Inflammatory macrophage treated with lipopolysaccharide for 1 hour (primary cell): ENCODE results near the gene PTPN13.

ENCODE experiments used
- DNase-seq, 2 donors: peaks; one replicate each; pipeline ENCODE4 v3.0.0-alpha.2; 2020 to 2022

PTPN13 gene, protein sequence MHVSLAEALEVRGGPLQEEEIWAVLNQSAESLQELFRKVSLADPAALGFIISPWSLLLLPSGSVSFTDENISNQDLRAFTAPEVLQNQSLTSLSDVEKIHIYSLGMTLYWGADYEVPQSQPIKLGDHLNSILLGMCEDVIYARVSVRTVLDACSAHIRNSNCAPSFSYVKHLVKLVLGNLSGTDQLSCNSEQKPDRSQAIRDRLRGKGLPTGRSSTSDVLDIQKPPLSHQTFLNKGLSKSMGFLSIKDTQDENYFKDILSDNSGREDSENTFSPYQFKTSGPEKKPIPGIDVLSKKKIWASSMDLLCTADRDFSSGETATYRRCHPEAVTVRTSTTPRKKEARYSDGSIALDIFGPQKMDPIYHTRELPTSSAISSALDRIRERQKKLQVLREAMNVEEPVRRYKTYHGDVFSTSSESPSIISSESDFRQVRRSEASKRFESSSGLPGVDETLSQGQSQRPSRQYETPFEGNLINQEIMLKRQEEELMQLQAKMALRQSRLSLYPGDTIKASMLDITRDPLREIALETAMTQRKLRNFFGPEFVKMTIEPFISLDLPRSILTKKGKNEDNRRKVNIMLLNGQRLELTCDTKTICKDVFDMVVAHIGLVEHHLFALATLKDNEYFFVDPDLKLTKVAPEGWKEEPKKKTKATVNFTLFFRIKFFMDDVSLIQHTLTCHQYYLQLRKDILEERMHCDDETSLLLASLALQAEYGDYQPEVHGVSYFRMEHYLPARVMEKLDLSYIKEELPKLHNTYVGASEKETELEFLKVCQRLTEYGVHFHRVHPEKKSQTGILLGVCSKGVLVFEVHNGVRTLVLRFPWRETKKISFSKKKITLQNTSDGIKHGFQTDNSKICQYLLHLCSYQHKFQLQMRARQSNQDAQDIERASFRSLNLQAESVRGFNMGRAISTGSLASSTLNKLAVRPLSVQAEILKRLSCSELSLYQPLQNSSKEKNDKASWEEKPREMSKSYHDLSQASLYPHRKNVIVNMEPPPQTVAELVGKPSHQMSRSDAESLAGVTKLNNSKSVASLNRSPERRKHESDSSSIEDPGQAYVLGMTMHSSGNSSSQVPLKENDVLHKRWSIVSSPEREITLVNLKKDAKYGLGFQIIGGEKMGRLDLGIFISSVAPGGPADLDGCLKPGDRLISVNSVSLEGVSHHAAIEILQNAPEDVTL (N-terminal part only)

DNA sequence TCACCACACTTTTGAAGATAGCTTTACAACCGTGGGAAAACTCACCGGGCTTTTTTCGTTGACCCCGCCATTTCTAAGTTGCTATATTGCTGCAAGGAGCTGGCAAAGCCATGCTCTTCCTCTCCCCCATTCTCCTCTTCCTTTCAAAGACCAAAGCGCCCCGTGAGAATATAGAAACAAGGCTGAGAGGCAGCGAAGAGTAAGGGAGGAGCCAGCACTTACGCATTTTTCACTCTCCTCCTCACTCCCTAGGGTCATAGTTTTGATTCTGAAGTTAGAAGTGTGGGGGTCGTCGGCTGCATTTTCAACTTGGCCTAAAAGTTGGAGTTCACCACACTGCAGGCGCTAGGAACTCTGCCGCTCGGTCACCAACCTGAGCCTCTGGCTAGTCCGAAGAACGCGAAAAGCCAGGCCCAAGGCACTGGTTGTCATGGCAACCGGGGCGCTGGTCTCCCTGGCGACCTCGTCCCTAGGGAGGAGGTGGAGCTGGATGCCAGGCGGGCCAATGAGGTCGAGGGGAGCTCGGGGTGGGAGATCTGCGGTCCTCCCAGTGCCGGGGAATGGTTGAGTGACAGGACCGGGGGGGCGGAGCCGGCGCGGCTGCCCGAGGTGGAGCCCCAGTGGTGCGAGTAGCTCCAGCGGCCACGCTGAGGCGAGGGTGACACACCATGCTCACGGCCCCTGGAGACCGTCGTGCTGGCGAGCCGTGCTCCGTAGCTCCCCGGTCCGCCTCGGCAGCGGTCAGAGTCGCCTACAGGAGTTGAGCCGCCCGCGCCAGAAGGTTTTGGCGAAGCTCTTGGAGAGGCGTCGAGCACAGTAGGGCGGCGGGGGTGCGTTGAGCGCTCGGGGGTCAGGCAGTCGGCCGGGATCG, at the start of gene PTPN13:
Gene PTPN13 (plus strand): TSS at position 628 of the 871 bp plus-strand sequence. CDS start 40,942 bp downstream, outside the sequence.
- peak; percentile 86 to 93 for DNase-seq

DNA sequence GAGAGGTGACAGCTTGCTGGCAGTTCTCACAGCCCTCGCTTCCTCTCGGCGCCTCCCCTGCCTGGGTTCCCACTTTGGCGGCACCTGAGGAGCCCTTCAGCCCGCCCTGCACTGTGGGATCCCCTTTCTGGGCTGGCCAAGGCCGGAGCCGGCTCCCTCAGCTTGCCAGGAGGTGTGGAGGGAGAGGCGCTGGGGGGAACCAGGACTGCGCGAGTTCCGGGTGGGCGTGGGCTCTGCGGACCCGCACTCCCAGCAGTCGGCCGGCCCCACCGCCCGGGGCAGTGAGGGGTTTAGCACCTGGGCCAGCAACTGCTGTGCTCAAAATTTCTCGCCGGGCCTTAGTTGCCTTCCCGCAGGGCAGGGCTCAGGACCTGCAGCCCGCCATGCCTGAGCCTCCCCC, 47.0 kb upstream of the PTPN13 start:
- DNase-seq = no peak

DNA sequence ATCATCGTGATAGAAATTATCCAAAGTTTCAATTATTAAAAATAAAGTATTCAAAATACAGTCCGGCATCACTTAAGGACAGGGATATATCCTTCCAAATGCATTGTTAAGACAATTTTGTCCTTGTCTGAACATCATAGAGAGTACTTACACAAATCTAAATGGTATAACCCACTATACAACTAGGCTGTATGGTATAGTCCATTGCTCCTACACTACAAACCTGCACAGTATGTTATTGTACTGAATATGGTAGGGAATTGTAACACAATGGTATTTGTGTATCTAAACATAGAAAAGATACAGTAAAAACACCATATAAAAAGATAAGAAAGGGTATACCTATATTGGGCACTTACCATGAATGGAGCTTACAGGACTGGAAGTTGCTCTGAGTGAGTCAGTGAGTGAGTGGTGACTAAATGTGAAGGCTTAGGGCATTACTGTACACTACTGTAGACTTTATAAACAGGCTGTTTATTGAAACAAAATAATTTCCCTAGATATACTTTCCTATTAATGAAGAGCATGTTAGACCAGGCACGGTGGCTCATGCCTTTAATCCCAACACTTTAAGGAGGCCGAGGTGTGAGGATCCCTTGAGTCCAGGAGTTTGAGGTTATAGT, 44.8 kb upstream of the PTPN13 start:
- no peak for DNase-seq

DNA sequence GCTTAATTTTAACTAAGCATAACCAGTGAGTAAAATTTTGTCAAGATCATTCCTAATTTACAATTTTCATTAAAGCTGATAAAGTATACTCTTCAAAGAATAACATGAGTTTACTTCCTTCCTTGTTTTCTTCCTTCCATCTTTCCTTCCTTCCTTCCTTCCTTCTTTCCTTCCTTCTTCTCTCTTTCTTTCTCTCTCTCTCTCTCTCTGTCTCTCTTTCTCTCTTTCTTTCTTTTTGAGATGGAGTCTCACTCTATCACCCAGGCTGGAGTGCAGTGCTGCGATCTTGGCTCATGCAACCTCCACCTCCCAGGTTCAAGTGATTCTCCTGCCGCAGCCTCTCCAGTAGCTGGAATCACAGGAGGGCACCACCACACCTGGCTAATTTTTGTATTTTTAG, 42.7 kb upstream of the PTPN13 start:
- no peak for DNase-seq

DNA sequence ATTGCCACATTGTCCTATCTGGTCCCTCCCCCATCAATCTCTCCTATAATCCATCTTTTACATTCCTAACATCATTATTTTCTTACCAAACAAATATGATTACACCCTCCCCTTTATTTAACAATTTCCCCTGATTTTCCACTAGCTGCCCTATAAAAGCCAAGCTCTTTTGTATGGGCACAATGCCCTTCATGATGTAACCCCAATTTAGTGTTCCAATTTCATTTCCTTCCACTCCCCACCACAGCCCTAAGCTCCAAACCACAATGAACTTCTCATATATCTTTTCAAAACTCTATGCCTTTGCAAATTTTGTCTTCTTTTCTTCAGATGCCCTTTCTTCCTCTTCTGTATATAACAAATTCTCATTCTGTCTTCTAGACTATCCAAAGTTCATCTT, 39.5 kb upstream of the PTPN13 start:
- peak; percentile 10 to 57 for DNase-seq

DNA sequence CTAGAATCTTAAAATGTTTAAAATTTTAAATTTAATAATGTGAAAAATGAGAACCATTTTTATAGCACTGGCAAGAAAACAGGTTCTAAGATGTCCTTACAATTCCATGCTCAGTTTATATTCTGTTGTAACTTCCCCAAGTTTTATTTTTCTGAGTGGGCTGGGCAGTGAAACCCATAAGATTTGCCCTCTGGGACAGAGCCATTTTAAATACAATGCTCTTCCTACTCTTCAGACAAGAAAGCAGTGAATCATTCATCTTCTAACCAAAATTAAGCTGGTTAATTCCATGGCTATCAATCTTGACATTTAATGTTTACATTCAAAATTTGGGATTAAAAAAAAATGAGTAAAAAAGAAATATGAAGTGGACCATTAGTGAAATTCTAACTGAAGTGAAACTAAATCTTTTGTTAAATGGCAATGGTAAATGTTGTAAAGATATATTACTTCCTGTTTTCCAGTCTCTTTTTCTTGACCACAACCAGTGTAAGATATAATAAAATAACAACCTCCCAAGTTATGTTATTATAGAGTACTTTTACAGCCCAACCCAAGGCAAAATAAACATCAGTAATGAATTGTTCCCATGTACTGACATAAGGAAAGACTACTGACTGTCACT, 37.2 kb upstream of the PTPN13 start:
- peak; percentile 58 to 70 for DNase-seq

DNA sequence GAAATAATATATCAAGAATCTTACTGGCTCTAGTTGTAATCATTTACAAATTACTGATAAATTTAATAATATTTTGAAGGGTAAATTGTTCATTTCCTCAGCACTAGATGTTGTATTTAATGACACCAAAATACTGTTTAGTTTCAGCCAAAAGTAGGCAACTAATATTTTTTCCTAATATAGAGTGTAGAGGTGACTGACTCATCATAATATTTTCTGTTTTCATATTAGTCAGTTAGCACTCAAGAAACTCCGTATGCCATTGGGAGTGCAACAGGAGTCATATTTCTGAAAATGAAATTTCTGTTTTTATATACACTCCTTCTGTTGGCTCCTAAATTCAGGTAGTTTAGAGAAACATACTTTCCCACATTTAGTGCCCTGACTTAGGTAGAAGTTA, 36.6 kb upstream of the PTPN13 start:
- DNase-seq = no peak

DNA sequence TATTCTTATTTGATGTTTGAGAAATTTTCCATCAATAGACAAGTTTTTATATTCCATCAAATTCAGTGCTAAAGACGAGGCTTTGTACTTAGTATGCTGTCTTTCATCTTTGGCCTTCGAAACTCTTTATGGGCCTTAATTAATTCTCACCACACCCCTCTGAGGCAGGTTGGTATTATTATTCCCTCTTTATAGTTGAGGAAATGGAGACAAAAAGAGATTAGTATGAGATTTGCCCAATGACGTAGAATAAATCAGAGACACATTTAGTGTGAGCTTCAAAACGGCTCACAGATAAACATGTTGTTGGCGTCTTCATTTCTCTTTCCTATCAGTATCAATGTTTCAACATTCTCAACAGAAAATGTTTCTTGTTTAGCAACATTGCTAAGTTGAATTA, 35.9 kb upstream of the PTPN13 start:
- no peak for DNase-seq

DNA sequence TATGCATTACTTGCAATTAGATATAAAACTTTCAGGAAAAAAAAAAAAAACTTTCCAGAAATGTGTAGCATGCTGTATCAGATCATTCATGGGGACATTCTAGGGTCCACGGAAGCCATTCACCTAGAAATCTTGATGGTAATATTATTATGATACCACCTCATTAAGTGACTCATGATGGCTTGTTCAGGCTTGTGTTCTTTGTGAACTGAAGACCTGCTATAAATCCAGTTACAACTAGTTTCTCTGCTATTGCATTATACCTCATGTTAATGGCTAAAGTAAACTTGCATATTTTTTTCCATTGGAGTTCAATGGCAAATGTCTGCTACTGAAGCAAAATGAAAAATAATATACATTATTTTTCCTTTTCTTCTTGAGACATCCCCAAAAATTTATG, 35.3 kb upstream of the PTPN13 start:
- no peak for DNase-seq

DNA sequence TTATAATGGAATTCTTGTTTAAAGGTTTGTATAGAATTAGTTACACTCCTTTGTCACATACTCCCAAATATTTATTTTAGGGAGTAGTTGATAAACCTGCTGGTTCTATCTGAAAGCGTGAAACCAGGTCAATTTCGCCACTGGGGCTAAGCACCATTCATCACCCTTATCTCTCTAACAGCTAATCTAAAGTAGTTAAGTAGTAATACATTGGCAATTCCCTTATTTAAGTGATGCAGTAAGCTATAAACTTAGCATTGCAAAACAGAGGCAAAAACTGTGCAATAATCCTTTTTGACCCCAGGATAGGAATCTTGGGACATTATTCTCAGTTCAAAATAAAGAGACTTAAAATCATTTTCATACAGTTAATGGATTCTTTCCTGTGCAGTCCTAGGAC, 33.7 kb upstream of the PTPN13 start:
- no peak for DNase-seq

DNA sequence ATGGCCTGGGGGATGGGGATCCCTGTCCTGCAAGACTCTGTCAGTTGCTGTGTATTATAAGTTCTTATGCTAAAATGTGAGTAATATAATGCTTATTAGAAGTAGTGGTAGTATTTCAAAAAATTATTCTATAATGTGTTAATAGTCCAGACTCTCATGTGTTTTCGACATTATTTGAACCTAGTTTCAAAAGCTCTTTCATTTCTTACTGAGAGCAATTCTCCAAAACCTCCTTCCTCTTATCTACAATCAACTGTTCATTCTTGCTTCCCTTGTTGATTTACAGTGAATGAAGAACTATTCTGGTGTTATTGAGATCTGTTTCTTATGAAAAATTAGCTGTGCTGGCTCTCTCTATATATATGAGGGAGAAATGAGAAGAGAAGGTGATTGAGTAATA, 32.9 kb upstream of the PTPN13 start:
- DNase-seq = no peak

DNA sequence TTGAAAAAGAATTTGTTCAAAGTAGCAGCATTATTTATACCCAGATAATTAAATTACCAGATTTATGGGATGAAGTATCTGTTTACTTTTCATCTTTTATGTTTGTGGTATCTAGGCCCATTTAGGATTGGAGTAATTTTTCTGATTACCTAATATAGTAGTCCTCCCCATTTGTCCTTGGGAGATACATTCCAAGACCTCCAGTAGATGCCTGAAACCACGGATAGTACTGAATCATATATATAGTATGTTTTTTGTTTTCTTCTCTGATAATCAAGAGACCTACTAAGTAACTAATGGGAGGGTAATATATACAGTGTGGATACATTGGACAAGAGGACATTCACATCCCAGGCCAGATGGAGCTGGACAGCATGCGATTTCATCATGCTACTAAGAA, 30.7 kb upstream of the PTPN13 start:
- no peak for DNase-seq

DNA sequence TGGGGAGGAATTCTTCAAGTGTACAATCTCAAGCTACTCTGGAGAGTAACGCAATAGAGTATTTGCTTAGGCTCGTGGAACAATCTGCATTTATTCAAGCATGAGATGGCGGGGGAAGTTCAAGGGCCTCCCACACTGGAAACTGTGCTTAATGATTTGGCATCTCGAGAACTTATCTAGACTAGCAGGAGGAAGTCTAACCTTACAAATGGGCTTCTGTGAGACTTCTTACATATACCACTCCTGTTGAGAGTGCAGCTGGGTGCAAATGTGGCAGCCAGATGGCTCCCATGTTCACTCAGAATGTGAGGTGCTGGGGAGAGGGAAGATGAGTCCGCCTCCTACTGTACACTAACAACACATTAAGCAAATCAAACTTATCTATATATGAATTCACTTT, 29.3 kb upstream of the PTPN13 start:
- DNase-seq = no peak

DNA sequence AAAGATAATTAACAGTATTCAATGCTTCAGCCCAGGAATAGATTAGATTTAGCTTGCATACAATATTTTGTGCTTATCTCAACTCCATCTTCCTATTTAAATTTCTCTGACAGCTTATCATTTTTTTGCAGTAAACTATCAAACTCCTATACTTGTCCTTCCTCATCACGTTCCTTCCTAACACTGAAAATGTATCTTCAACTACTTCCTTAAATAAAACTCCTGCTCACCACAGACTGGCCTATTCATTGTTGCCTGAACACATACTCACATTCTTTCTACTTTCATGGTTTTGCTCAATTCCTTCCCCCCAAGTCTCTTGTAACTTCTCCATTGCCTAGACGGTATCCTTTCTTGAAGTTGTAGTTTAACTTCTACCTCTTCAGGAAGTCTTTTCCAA, 28.5 kb upstream of the PTPN13 start:
- peak in 1 of 2 donors; percentile 31 for DNase-seq

DNA sequence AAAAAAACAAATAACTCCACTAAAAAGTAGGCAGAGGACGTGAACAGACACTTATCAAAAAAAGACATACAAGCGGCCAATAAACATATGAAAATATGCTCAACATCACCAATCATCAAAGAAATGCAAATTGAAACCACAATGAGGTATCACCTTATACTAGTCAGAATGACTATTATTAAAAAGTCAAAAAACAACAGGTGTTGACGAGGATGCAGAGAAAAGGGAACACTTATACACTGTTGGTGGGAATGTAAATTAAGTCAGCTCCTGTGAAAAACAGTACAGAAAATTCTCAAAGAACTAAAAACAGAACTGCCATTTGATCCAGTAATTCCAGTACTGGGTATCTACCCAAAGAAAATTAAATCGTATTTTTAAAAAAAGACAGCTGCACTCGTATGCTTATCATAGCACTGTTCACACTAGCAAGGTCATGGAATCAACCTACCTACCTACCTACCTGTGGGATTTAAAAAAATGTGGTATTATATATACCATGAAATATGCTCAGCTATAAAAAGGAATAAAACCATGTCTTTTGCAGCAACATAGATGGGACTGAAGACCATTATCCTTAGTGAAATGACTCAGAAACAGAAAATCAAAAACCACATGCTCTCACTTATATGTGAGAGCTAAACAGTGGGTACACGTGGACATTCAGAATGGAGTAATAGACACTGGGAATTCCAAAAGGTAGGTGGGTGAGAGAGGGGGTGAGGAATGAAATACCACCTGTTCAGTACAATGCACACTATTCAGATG, 24.8 kb upstream of the PTPN13 start:
- DNase-seq = no peak

DNA sequence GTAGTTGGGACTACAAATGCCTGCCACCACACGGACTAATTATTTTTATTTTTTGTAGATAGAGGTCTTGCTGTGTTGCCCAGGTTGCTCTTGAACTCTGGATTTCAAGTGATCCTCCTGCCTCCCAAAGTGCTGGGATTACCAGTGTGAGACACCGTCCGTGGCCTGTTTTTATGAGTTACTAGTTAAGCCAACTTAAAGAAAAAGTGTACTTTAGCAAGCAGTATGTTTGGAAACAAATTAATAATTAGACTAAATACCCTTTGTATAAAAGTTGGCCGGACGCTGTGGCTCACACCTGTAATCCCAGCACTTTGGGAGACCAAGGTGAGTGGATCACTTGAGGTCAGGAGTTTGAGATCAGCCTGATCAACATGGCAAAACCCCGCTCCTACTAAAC, 14.2 kb upstream of the PTPN13 start:
- DNase-seq = no peak

DNA sequence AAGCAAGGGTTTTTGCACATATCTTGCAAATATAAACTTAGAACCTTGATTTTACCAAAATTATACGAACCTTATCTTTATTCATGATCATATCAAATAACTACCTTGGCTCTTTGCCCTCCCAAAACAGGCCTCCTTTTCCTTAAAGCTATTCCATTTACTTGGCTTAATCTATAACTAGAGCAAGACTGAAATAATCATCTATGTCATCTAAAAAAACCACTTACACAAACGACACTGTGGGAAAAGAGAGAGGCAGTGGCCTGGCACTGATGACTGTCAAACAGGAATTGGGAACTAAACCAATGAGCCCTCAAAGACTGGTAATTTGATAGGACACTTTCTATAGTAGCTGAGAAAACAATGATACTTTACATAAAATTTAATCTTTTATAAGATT, 11.7 kb upstream of the PTPN13 start:
- DNase-seq = no peak

DNA sequence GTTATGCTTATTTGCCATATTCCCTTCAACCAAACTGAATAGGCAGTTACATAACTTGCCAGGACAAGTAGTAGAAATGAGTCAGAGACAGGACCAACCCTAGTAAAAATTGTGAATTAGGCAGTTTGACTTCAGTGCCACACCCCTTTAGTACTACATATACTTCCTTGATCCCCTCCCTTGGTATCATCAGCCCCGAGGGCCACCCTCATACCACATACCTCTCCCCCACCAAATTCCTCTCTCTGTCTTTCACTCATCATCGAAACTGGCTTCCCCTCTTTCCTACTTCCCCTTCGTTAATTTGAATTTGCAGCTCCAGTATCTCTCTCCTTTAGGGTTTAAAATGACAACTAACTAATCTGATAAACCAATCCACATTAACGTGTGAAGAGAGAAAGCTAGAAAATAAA, 7.9 kb upstream of the PTPN13 start:
- peak; percentile 12 to 45 for DNase-seq

DNA sequence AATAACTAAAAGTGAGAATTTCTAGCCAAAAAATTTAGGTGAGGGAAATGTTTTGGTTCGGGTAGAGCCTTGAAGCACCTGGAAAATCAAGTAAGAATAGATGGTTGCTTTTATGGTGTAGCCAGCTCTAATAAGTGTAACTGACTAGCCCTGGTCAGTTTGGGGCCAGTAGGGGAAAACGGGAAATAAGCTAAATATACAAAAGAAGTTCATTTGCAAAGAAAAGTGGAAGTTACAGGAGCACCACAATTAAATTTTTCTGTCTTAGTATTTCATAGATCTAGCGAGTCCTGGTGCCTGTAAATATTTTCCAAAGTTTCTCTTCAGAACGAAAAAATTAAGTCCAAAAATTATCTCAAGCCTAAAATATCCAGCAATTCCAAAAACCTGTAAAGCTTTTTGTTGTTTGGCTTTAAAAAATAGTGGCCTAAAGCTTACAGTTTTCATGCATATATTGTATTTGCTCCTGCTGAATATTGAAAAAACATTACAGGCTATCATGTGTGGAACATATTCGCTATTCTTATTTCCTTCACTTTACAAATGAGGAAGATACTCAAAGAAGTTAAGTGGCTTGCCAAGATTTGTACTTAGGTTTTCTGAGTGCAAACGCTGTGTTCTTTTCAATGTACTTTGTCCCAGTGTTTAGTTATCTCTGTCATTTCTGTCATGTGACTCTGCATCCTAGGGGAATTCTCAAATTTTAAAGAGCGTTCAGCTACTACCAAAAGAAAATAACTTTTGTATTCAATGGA, 7.3 kb upstream of the PTPN13 start:
- DNase-seq = peak in 1 of 2 donors; percentile 4
